Ecto neural progenitor cell (in vitro differentiated cells): ENCODE results near the gene MLLT1.
"Not testable (repeated sequence)": the region's sequence is repeated elsewhere in the genome, so short reads cannot be mapped to it uniquely, and the experiment has no call there.

Experiments used
- DNase-seq: peaks from one replicate; pipeline ENCODE4 v3.0.0-alpha.2; 2018; ENCODE audit warnings: low spot score

The MLLT1 gene

GRCh38 chr19:6279931-6280591 is at the start of gene MLLT1:
Gene MLLT1 (minus strand): TSS chr19:6279975. CDS start chr19:6279784, 191 bp downstream.
- DNase-seq = peak; percentile 98

DNA sequence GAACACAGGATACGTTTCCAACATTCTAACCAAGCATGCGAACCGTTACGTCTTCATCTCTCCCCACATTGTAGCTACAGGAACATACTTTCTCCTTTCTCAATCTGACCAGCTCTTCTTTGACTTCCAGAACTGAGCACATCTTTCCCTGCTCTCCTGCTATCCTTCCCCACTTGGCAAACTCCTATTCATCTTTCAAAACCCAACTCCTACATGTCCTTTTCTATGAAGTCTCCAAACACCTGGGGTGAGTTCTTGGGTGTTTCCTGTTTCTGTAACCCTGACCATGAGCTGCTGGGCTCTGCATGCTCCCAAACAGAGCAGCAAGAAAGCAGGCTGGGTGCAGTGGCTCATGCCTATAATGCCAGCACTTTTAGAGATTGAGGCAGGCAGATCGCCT is 47.0 kb upstream of the MLLT1 start:
- no peak for DNase-seq

GRCh38 chr19:6325614-6326013 is 45.8 kb upstream of the MLLT1 start:
- no peak for DNase-seq

- DNase-seq = no peak
Observed at GRCh38 chr19:6324757-6325156, 45.0 kb upstream of the MLLT1 start.

DNA sequence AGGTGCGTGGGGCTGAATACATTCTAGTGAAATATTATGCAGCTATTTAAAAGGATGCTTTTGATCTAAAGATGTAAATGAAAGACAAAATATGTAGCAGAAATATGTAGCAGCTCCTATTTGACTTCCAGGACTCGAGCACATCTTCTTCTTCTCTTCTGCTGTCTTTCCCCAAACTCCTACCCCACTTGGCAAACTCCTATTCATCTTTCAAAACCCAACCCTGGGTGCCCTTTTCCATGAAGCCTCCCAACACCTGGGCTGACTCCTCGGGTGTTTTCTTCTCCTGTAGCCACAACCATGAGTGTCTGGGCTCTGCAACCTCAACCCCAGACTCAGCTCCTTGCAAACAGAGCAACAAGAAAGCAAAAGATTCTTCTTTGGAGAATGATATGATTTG is 42.5 kb upstream of the MLLT1 start:
- no peak for DNase-seq

DNA sequence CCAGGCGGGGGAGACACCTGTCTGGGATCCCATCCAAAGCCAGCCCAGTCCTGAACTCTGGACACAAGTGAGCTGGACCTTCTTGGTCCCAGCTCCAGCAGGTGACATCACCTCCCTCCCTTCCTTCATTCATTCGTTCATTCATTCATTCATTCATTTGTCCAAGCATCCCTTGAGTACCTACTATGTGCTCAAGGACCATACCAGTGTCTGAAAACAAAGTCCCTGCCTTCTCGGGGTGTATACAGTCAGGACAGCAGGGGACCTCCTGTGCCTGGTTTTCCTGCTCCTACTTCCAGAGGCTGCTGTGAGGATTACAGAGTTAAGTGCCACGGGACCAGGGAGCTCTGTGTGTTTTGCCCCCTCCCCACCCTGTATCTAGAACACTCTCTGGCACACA is 39.6 kb upstream of the MLLT1 start:
- DNase-seq = no peak

- no peak for DNase-seq
Observed at GRCh38 chr19:6318772-6319171, 39.0 kb upstream of the MLLT1 start.

GRCh38 chr19:6315646-6316045 is 35.9 kb upstream of the MLLT1 start:
- not testable (repeated sequence) for DNase-seq

- no peak for DNase-seq
Observed at GRCh38 chr19:6313398-6313969, 33.7 kb upstream of the MLLT1 start.

DNA sequence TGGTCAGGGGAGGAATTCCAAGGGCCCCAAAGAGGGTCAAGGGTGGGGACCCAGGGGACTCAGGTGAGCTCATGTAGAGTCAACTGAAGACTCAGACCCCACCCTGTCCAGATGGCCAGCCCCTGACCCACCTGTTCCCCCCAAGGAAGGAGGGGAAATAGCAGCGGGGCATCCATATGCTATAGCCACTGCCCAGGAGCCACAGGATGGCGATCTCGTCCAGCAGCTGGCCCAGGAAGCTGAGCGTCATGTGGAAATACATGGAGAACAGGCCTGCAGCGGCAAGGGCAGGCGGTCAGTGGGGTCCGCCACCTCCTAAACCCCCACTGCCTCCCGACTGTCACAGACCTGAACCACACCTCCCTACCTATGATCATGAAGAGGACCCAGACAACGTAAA is 32.2 kb upstream of the MLLT1 start:
- no peak for DNase-seq

GRCh38 chr19:6298413-6298812 is 18.6 kb upstream of the MLLT1 start:
- DNase-seq = no peak

GRCh38 chr19:6297202-6297601 is 17.4 kb upstream of the MLLT1 start:
- no peak for DNase-seq

DNA sequence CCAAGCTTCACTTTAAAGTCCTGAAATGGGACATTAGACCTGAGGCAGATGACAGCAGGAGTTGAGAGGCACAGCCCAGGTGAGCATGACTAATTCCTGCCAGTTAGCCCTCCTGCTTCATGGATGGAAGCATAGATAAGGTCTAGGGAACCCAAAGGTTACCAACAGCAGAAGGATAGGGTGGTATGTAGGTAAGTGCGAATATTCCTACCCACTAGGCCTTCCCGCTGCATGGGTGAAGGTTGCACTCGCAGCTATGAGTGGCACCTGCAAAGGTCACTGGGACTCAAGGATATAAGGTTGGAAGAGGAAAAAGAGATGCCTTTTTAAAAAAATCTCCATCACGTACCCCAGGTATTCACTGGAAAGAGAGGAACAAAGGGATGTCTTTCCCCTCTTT is 12.2 kb upstream of the MLLT1 start:
- no peak for DNase-seq

- no peak for DNase-seq
Observed at GRCh38 chr19:6288737-6289136, 9.0 kb upstream of the MLLT1 start.

DNA sequence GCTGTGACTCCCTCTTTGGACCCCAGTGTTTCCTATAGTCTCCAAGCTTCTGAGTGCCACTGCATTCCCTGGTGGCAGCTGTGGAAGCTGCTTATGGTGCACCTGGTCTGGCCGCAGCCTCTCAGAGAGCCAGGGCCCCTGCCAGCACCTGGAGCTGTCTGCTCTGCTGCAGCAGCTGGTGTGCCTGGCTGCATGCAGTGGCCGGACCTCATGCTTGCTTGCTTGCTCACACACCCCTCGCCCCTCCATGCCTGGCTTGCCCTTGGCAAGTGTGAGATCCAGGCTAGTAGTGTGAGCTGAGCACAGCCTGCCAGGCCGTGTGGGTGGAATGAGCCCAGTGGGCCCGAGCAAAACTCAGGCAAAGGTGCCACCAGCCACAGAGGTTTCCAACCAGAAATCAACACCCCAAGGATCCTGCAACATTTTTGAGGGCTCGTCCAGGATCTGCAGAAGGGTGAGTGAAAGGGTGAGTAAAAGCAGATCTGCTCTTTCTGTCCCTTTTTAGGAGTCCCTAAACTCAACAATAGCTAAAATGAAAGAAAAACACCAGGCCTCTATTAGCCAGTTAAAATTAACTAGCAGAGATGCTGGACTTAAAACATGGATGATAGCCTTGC is 7.6 kb upstream of the MLLT1 start:
- DNase-seq = no peak

DNA sequence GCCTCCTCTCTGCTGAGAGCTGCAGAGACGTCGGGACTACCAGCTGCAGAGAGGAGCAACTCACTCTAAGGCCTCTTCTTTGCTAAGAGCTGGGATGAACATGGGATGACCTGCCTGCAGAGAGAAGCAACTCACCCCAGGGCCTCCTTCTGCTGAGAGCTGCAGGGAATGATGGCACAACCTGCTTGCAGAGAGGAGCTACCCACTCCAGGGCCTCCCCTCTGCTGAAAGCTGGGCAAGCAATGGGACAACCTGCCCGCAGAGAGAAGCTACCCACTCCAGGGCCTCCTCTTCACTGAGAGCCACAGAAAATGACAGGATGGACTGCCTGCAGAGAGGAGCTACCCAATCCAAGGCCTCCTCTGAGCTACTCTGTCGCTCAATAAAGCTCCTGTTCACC is 6.9 kb upstream of the MLLT1 start:
- DNase-seq = no peak

DNA sequence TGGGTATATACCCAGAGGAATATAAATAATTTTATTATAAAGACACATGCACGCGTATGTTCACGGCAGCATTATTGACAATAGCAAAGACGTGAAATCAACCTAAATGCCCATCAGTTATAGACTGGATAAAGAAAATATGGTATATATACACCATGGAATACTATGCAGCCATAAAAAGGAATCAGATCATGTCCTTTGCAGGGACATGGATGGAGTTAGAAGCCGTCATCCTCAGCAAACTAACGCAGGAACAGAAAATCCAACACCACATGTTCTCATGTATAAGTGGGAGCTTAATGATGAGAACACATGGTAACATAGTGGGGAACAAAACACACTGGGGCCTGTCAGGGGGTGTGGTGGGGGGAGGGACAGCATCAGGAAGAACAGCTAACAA is 2.6 kb upstream of the MLLT1 start:
- not testable (repeated sequence) for DNase-seq

- DNase-seq = no peak
Observed at GRCh38 chr19:6279620-6279930, 200 bp downstream of the MLLT1 start.

GRCh38 chr19:6278740-6279619 is 795 bp downstream of the MLLT1 start:
- DNase-seq = no peak

DNA sequence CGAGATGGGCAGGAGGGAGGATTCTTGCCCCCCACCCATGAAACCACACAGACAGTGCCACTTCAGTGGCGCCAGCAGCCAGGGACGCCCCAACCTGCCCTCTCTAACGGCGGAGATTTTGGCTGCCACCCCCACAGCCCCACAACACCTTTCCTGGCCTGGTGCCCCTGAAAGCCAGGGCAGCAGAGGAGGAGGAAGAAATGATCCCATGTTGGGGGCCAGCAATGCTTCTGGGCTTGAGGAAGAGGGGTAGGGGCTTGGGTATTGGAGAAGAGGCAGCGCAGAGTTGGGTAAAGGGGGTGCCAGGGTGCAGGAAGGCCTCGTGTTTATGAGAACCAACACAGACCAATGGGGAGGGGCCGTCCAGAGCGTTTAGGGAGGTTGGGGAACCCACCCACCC is 1.7 kb downstream of the MLLT1 start:
- DNase-seq = no peak

GRCh38 chr19:6276447-6276846 is 3.3 kb downstream of the MLLT1 start:
- no peak for DNase-seq

DNA sequence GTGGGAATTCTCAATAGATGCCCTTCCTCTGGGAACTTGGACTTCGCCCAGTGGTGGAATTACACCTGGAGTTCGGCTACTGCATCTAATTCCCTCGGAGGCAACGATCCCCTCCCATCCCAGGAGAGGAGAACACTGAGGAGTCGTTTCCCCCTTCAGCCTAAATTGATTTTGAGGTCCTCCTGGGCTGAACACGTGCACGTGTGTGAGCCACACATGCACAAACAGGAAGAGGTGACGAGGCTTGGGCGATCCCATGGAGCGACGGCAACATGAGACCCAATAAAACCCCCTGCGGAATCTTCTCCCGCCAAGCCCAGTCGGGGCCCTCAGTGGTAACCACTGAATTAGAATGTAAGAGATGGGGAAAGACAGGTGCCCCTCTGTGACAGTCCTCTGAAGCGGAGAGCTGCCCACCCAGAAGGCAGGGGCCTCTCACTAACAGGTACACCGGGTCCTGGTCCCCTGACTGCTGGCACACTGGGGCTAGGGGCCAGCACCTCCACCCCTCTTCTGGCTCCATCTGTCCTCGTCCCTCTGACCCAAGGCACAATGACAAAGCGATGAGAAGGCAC is 4.5 kb downstream of the MLLT1 start:
- no peak for DNase-seq

GRCh38 chr19:6274756-6275155 is 5.0 kb downstream of the MLLT1 start:
- DNase-seq = no peak
